Urinary bladder (tissue), 4 donors: ENCODE data around the gene BST1. TPM values are rescaled to one million over a fixed set of nuclear protein-coding genes. Genes with fewer than 3 reads are reported as not detected.

Source experiments
- DNase-seq: peaks from one replicate; pipeline ENCODE4 v3.0.0-alpha.2; 2015; ENCODE audit errors: extremely low spot score
- H3K27ac ChIP-seq: one replicate; pipeline ENCODE4 v1.5.1; 2013; ENCODE audit warnings: low read depth, mild to moderate bottlenecking, moderate library complexity
- H3K36me3 ChIP-seq: one replicate; pipeline ENCODE4 v1.6.1; 2013; ENCODE audit warnings: mild to moderate bottlenecking, moderate library complexity; ENCODE audit not compliant: insufficient read depth
- H3K4me1 ChIP-seq: one replicate; pipeline ENCODE4 v1.6.1; 2013; ENCODE audit warnings: mild to moderate bottlenecking, moderate library complexity; ENCODE audit not compliant: insufficient read depth
- H3K4me3 ChIP-seq: one replicate; pipeline ENCODE4 v1.5.1; 2013; ENCODE audit warnings: low read depth, low read length
- WGBS: extraction: QIAGEN DNeasy Blood & Tissue Kit; methylation state at CpG from one replicate; pipeline ENCODE4 v1.1.7; 2013; 5-methylcytosine and 5-hydroxymethylcytosine counted together
- polyA plus RNA-seq: library from polyadenylated mRNA; stranded (reverse); fragments of 200-250 nt; gene quantifications from one replicate; pipeline ENCODE4 v1.2.3, GENCODE V29; 2013
- total RNA-seq: library from RNA; depleted of rRNA; stranded (reverse); fragments of >200 nt; gene quantifications from one replicate; pipeline ENCODE4 v1.2.3, GENCODE V29; 2014
- donor health status: healthy with polysubstance abuse.
- donor health status: healthy.

The BST1 gene
- total and polyA plus RNA-seq, 2 donors: 21.0 to 23.7 TPM

GRCh38 chr4:15777697-15778288 is 74.9 kb downstream of the BST1 start:
- H3K4me1 ChIP-seq: no peaks in the 10 kb centered on the region
- WGBS: 82% methylated on average over 7 of the region's 7 CpGs
- H3K27ac ChIP-seq: no peak overlapping the region
- H3K4me3 ChIP-seq: no peak overlapping the region
- no peaks in the 10 kb centered on the region for H3K36me3 ChIP-seq
- DNase-seq: no peak

DNA sequence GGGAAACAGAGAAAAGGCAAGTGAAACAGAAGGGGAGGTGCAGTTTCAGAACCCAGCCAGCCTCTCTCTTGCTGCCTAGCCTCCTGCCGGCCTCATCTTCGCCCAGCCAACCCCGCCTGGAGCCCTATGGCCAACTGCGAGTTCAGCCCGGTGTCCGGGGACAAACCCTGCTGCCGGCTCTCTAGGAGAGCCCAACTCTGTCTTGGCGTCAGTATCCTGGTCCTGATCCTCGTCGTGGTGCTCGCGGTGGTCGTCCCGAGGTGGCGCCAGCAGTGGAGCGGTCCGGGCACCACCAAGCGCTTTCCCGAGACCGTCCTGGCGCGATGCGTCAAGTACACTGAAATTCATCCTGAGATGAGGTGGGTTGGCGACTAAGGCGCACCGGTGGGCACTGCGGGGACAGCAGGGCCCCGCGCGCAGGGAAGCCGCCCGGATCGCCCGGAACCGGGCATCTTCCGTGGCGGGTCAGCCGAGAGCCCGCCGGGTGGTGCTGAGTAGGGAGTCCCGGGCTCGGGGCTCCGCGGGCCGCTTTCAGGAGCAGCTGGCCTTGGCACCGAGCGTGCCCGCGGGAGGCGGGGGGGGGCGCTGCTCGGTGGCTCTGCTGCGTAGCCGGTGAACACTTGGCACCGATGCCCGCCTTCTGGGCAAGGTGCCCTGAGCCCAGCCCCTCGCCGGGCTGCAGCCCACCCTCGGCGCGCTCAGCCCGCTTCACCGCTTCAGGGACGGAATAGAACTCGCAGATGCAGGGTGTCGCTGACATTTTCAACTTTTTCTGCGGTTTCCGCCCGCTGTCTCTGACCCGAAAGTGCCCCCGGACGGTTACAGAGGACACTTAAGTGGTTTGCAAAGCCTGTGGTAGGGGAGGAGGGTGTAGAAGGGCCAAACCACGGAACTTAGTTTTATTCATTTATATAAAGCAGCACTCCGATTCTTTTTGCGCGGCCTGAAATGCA is 75.7 kb downstream of the BST1 start, which contains the start of gene CD38:
CD38 (plus strand) TSS at position 40 of the 953 bp plus-strand sequence; CDS start at position 127, 87 bp downstream.
- DNase-seq: no peak
- WGBS: 2% methylated on average over 76 of the region's 76 CpGs
- Histone ChIP-seq H3K36me3 (no peaks in the 10 kb centered on the region), H3K4me3 (peak within 1 kb of the TSS; percentile 41), H3K4me1 (no peaks in the 10 kb centered on the region), H3K27ac (no peak within 1 kb of the TSS)

- peak; percentile 32 for DNase-seq
- WGBS: 1% methylated on average over 14 of the region's 14 CpGs
- Histone ChIP-seq H3K36me3 (no peaks in the 10 kb centered on the region), H3K4me3 (peak overlapping the region; percentile 41), H3K27ac (no peak overlapping the region), H3K4me1 (no peaks in the 10 kb centered on the region)
Measured at GRCh38 chr4:15779306-15779705, 76.4 kb downstream of the BST1 start.

DNA sequence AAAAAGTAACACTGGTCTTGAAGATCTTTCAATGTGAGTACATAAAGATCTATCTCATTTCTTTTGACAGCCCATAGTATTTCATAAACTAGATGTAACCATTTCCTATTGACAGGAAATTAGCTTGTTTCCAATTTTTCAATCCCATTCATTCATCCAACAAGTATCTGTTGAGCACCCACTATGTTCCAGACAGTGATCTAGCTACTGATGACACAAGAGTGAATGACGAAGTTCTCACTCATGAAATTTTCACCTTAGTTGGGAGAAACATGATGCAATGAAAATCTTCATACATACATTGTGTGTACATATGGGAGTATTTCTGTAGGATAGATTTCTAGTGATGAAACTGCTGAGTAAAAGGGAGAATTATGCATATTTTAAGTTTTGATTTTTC is 76.9 kb downstream of the BST1 start:
- WGBS: 85% methylated on average over 1 of the region's 1 CpG
- Histone ChIP-seq H3K36me3 (no peaks in the 10 kb centered on the region), H3K4me1 (no peaks in the 10 kb centered on the region), H3K27ac (no peak overlapping the region), H3K4me3 (no peak overlapping the region)
- no peak for DNase-seq

GRCh38 chr4:15781427-15782095 is 78.7 kb downstream of the BST1 start:
- DNase-seq: no peak
- Histone ChIP-seq H3K4me1 (no peaks in the 10 kb centered on the region), H3K27ac (no peak overlapping the region), H3K36me3 (no peaks in the 10 kb centered on the region), H3K4me3 (no peak overlapping the region)
- 88% methylated on average over 6 of the region's 6 CpGs for WGBS

Other genes with a start within 250 kb of the BST1 start
- 40.5 TPM for gene CC2D2A, start 233.2 kb upstream of the BST1 start, total RNA-seq
- 25.6 TPM for gene CC2D2A, start 233.2 kb upstream of the BST1 start, polyA plus RNA-seq
- gene FBXL5, start 47.7 kb upstream of the BST1 start, total RNA-seq: 211 TPM
- 75.3 TPM for gene FBXL5, start 47.7 kb upstream of the BST1 start, polyA plus RNA-seq
- gene FAM200B, start 21.2 kb upstream of the BST1 start, total RNA-seq: 42.8 TPM
- 58.4 TPM for gene FAM200B, start 21.2 kb upstream of the BST1 start, polyA plus RNA-seq
- gene CD38, start 75.3 kb downstream of the BST1 start, total RNA-seq: 2.0 TPM
- gene CD38, start 75.3 kb downstream of the BST1 start, polyA plus RNA-seq: 1.4 TPM
- not detected for gene FGFBP1, start 235.7 kb downstream of the BST1 start, total RNA-seq
- gene FGFBP1, start 235.7 kb downstream of the BST1 start, polyA plus RNA-seq: 0.16 TPM